ENCODE results near the gene PTPRC.

The PTPRC gene

DNA sequence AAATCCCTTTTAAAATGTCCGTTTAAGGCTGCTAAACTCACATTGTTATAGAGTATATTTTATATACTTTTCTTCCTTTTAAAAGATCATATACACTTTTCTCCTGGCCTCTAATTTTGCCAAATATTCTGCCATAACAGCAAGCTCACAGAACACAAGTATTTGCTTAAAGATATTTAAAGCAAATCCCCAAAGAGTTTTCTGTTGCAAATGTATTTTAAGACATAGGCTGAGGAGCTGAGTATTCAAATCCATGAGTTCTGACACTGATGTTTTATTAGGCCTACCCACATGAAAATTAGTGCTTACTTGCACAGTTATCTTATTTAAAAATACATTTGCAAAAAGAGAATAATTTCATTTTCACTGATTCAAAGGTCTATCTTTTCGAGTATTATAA is 1.7 kb upstream of the PTPRC start:
- Histone ChIP-seq H3K27ac (no peak overlapping the region), H4K20me1 (ENCODE audit: insufficient read depth) (no peaks in the 10 kb centered on the region), H3K4me1 (ENCODE audit: low read depth, poor library complexity, severe bottlenecking) (peaks cover 9% of the 10 kb centered on the region), H3K9ac (no peak overlapping the region), H3K79me2 (ENCODE audit: insufficient read depth, low read depth) (no peaks in the 10 kb centered on the region), H3K27me3 (ENCODE audit: insufficient read depth, low read depth) (no peaks in the 10 kb centered on the region), H3K4me2 (no peak overlapping the region), H2AFZ (ENCODE audit: low read depth) (no peak overlapping the region), H3K36me3 (ENCODE audit: insufficient read depth) (no peaks in the 10 kb centered on the region), H3K4me3 (IDR thresholded peaks at IDR 0.05; ENCODE audit: insufficient read depth, low read depth, low read length) (no peak overlapping the region)
- TF ChIP-seq, protein P1, sequence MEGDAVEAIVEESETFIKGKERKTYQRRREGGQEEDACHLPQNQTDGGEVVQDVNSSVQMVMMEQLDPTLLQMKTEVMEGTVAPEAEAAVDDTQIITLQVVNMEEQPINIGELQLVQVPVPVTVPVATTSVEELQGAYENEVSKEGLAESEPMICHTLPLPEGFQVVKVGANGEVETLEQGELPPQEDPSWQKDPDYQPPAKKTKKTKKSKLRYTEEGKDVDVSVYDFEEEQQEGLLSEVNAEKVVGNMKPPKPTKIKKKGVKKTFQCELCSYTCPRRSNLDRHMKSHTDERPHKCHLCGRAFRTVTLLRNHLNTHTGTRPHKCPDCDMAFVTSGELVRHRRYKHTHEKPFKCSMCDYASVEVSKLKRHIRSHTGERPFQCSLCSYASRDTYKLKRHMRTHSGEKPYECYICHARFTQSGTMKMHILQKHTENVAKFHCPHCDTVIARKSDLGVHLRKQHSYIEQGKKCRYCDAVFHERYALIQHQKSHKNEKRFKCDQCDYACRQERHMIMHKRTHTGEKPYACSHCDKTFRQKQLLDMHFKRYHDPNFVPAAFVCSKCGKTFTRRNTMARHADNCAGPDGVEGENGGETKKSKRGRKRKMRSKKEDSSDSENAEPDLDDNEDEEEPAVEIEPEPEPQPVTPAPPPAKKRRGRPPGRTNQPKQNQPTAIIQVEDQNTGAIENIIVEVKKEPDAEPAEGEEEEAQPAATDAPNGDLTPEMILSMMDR (conservative IDR thresholded peaks at IDR 0.05; ENCODE audit: low read depth, low read length) = no peak

- Histone ChIP-seq H4K20me1 (ENCODE audit: insufficient read depth) (no peaks in the 10 kb centered on the region), H3K36me3 (ENCODE audit: insufficient read depth) (no peaks in the 10 kb centered on the region), H2AFZ (ENCODE audit: low read depth) (no peak overlapping the region), H3K27ac (no peak overlapping the region), H3K9ac (no peak overlapping the region), H3K27me3 (ENCODE audit: insufficient read depth, low read depth) (no peaks in the 10 kb centered on the region), H3K4me2 (no peak overlapping the region), H3K4me1 (ENCODE audit: low read depth, poor library complexity, severe bottlenecking) (peaks cover 9% of the 10 kb centered on the region), H3K4me3 (IDR thresholded peaks at IDR 0.05; ENCODE audit: insufficient read depth, low read depth, low read length) (no peak overlapping the region), H3K79me2 (ENCODE audit: insufficient read depth, low read depth) (no peaks in the 10 kb centered on the region)
- TF ChIP-seq, protein P1 (conservative IDR thresholded peaks at IDR 0.05; ENCODE audit: low read depth, low read length) = no peak
Observed at GRCh38 chr1:198637916-198638437, 863 bp upstream of the PTPRC start.

DNA sequence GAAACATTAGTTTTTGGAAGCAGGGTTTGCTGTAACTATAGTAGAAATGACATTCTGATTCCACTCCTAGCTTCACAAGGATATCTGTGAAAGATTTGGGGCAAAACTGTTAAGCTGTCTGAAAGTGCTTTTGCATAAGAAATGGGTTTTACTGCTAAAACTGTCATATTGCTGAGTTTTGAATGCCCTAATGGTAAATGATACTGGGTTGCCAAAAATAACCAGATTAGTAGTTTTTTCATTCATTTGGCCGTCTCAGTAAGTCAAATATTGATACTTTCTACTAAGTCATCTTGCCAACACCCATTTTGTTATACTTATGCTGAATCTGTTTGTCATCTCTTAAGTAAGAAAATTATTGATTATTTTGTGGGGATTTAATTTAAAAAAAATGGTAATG is 399 bp upstream of the PTPRC start:
- no peaks in the 10 kb centered on the region for H3K27me3 ChIP-seq (ENCODE audit: insufficient read depth, low read depth)
- peaks cover 9% of the 10 kb centered on the region for H3K4me1 ChIP-seq (ENCODE audit: low read depth, poor library complexity, severe bottlenecking)
- H3K36me3 ChIP-seq (ENCODE audit: insufficient read depth) = no peaks in the 10 kb centered on the region
- no peak overlapping the region for H2AFZ ChIP-seq (ENCODE audit: low read depth)
- no peak overlapping the region for H3K4me3 ChIP-seq (IDR thresholded peaks at IDR 0.05; ENCODE audit: insufficient read depth, low read depth, low read length)
- no peaks in the 10 kb centered on the region for H4K20me1 ChIP-seq (ENCODE audit: insufficient read depth)
- TF ChIP-seq, protein P1 (conservative IDR thresholded peaks at IDR 0.05; ENCODE audit: low read depth, low read length) = no peak
- no peak overlapping the region for H3K9ac ChIP-seq
- no peaks in the 10 kb centered on the region for H3K79me2 ChIP-seq (ENCODE audit: insufficient read depth, low read depth)
- no peak overlapping the region for H3K4me2 ChIP-seq
- no peak overlapping the region for H3K27ac ChIP-seq

GRCh38 chr1:198639671-198640143 is 867 bp downstream of the PTPRC start:
- no peaks in the 10 kb centered on the region for H3K27me3 ChIP-seq (ENCODE audit: insufficient read depth, low read depth)
- H3K9ac ChIP-seq = no peak overlapping the region
- TF ChIP-seq, protein P1 (conservative IDR thresholded peaks at IDR 0.05; ENCODE audit: low read depth, low read length) = no peak
- H3K4me3 ChIP-seq (IDR thresholded peaks at IDR 0.05; ENCODE audit: insufficient read depth, low read depth, low read length) = no peak overlapping the region
- peaks cover 9% of the 10 kb centered on the region for H3K4me1 ChIP-seq (ENCODE audit: low read depth, poor library complexity, severe bottlenecking)
- no peaks in the 10 kb centered on the region for H4K20me1 ChIP-seq (ENCODE audit: insufficient read depth)
- H3K36me3 ChIP-seq (ENCODE audit: insufficient read depth) = no peaks in the 10 kb centered on the region
- H3K4me2 ChIP-seq = no peak overlapping the region
- no peak overlapping the region for H2AFZ ChIP-seq (ENCODE audit: low read depth)
- no peak overlapping the region for H3K27ac ChIP-seq
- H3K79me2 ChIP-seq (ENCODE audit: insufficient read depth, low read depth) = no peaks in the 10 kb centered on the region

All from KMS-11 (cell line).